Suprapubic skin (tissue), 4 donors: ENCODE results near the gene ZNF490.

ENCODE experiments used
- EP300 ChIP-seq: sonication (generic); formaldehyde crosslinking; IDR thresholded peaks from one replicate; pipeline ENCODE4 v1.6.1; 2017; ENCODE audit warnings: antibody characterized with exemption
- POLR2A ChIP-seq, 2 donors: fragments of 450-650 bp; IDR thresholded peaks; one replicate each; pipeline ENCODE4 v1.6.1; 2017; ENCODE audit warnings: antibody characterized with exemption in 2 of 2, mild to moderate bottlenecking in 2 of 2, moderate library complexity in 2 of 2
- POLR2AphosphoS5 ChIP-seq, 3 donors: sonication (generic); formaldehyde crosslinking; IDR thresholded peaks; one replicate each; pipeline ENCODE4 v1.6.1; 2017; ENCODE audit warnings: antibody characterized with exemption in 3 of 3
- TF ChIP-seq, protein P1 (sequence below), 2 donors: fragments of 200-600 bp in 1 of 2; fragments of 450-650 bp in 1 of 2; sonication (generic) in 1 of 2; IDR thresholded peaks; one replicate each; pipeline ENCODE4 v1.5.1; 2016 to 2019; ENCODE audit warnings: antibody characterized with exemption in 2 of 2, mild to moderate bottlenecking in 1 of 2, moderate library complexity in 1 of 2

GRCh38 chr19:12596485-12596884, 14.1 kb downstream of the ZNF490 start:
- TF ChIP-seq, protein P1, sequence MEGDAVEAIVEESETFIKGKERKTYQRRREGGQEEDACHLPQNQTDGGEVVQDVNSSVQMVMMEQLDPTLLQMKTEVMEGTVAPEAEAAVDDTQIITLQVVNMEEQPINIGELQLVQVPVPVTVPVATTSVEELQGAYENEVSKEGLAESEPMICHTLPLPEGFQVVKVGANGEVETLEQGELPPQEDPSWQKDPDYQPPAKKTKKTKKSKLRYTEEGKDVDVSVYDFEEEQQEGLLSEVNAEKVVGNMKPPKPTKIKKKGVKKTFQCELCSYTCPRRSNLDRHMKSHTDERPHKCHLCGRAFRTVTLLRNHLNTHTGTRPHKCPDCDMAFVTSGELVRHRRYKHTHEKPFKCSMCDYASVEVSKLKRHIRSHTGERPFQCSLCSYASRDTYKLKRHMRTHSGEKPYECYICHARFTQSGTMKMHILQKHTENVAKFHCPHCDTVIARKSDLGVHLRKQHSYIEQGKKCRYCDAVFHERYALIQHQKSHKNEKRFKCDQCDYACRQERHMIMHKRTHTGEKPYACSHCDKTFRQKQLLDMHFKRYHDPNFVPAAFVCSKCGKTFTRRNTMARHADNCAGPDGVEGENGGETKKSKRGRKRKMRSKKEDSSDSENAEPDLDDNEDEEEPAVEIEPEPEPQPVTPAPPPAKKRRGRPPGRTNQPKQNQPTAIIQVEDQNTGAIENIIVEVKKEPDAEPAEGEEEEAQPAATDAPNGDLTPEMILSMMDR (IDR thresholded peaks at IDR 0.05) = no peak
- TF ChIP-seq POLR2A (IDR thresholded peaks at IDR 0.05) (no peak), POLR2AphosphoS5 (IDR thresholded peaks at IDR 0.05) (no peak), EP300 (no peak)
